Ishikawa (cell line): Measurements from ENCODE around the gene ABTB2.

Experiments
- RAD21 ChIP-seq: IDR thresholded peaks from 2 replicates; pipeline ENCODE4 v1.6.1; 2012; ENCODE audit warnings: low read depth
- TF ChIP-seq, protein P1 (sequence below): IDR thresholded peaks from 2 replicates; pipeline ENCODE4 v1.6.1; 2012

DNA sequence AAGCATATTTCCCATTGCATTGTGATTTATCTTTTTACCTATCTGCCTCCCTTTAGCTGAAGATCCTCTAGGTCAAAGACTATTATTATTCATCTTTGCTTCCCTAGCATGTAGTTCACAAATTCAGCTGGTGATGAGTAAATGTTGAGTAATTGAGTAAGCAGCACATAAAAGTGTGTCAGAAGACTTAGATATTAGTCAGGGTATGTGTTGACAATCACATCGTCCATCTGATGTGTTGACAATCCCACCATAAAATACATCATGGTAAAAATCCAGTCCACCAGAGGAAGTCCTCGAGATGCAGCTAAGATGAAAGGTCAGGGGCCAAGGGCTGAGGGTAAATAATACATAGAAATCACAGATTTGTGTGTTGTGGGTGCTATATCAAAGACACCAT, 22.9 kb upstream of the ABTB2 start:
- no peak for TF ChIP-seq RAD21
- TF ChIP-seq, protein P1, sequence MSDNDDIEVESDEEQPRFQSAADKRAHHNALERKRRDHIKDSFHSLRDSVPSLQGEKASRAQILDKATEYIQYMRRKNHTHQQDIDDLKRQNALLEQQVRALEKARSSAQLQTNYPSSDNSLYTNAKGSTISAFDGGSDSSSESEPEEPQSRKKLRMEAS: no peak
